ENCODE measurements around the gene IL26. TPM values are rescaled to one million over a fixed set of nuclear protein-coding genes. Genes with fewer than 3 reads are reported as not detected.

Gene IL26
- total RNA-seq, 4 donors from 2014 or later = not detected

GRCh38 chr12:68233498-68233897 lies 7.9 kb upstream of the IL26 start:
- intact Hi-C loops (cut with DNase I; ENCODE audit: low total_unique reads) = no loop called here
- WGBS, 2 donors = 83 to 86% methylated on average over 5 of the region's 5 CpGs
- no peak overlapping the region for H3K4me3 ChIP-seq (ENCODE audit: low read depth, poor library complexity, severe bottlenecking)
- DNase-seq (ENCODE audit: low spot score in 2 of 2) = no peak
- TF ChIP-seq CTCF (IDR thresholded peaks at IDR 0.05) (no peak), POLR2A (IDR thresholded peaks at IDR 0.05) (no peak)

GRCh38 chr12:68231691-68232090 lies 6.1 kb upstream of the IL26 start:
- no peak overlapping the region for H3K4me3 ChIP-seq (ENCODE audit: low read depth, poor library complexity, severe bottlenecking)
- intact Hi-C loops (cut with DNase I; ENCODE audit: low total_unique reads) = no loop called here
- DNase-seq (ENCODE audit: low spot score in 2 of 2) = no peak
- no peak for TF ChIP-seq CTCF (IDR thresholded peaks at IDR 0.05)
- TF ChIP-seq POLR2A (IDR thresholded peaks at IDR 0.05) = no peak
- WGBS, 2 donors = 20 to 21% methylated on average over 3 of the region's 3 CpGs

- intact Hi-C loops (cut with DNase I; ENCODE audit: low total_unique reads) = no loop called here
- H3K4me3 ChIP-seq (ENCODE audit: low read depth, poor library complexity, severe bottlenecking) = no peak overlapping the region
- no peak for TF ChIP-seq POLR2A (IDR thresholded peaks at IDR 0.05)
- TF ChIP-seq CTCF (IDR thresholded peaks at IDR 0.05) = no peak
- no peak for DNase-seq (ENCODE audit: low spot score in 2 of 2)
Observed at GRCh38 chr12:68231229-68231628, 5.6 kb upstream of the IL26 start.

- intact Hi-C loops (cut with DNase I; ENCODE audit: low total_unique reads) = loop anchor here (5.0 kb wide), 1 partner anchor 82 kb away; no protein-coding TSS in a partner anchor
- no peak overlapping the region for H3K4me3 ChIP-seq (ENCODE audit: low read depth, poor library complexity, severe bottlenecking)
- 42 to 57% methylated on average over 2 of the region's 2 CpGs for WGBS, 2 donors
- TF ChIP-seq POLR2A (IDR thresholded peaks at IDR 0.05) (no peak), CTCF (IDR thresholded peaks at IDR 0.05) (no peak)
- no peak for DNase-seq (ENCODE audit: low spot score in 2 of 2)
Observed at GRCh38 chr12:68229956-68230355, 4.3 kb upstream of the IL26 start.

- intact Hi-C loops (cut with DNase I; ENCODE audit: low total_unique reads) = loop anchor here (5.0 kb wide), 1 partner anchor 85 kb away; no protein-coding TSS in a partner anchor
- H3K4me3 ChIP-seq (ENCODE audit: low read depth, poor library complexity, severe bottlenecking) = no peak overlapping the region
- no peak for DNase-seq (ENCODE audit: low spot score in 2 of 2)
- 54 to 63% methylated on average over 3 of the region's 3 CpGs for WGBS, 2 donors
- TF ChIP-seq CTCF (IDR thresholded peaks at IDR 0.05) (no peak), POLR2A (IDR thresholded peaks at IDR 0.05) (no peak)
Observed at GRCh38 chr12:68227356-68227755, 1.7 kb upstream of the IL26 start.

GRCh38 chr12:68224613-68225285 lies 861 bp downstream of the IL26 start:
- no peak for DNase-seq (ENCODE audit: low spot score in 2 of 2)
- TF ChIP-seq CTCF (IDR thresholded peaks at IDR 0.05) (no peak), POLR2A (IDR thresholded peaks at IDR 0.05) (no peak)
- no peak overlapping the region for H3K4me3 ChIP-seq (ENCODE audit: low read depth, poor library complexity, severe bottlenecking)
- 61 to 63% methylated on average over 3 of the region's 3 CpGs for WGBS, 2 donors
- intact Hi-C loops (cut with DNase I; ENCODE audit: low total_unique reads) = loop anchor here (5.0 kb wide), 1 partner anchor 88 kb away; no protein-coding TSS in a partner anchor
